ENCODE results near the gene PBLD.
"Not testable (repeated sequence)": the region's sequence is repeated elsewhere in the genome, so short reads cannot be mapped to it uniquely, and the experiment has no call there.

PBLD gene

DNA sequence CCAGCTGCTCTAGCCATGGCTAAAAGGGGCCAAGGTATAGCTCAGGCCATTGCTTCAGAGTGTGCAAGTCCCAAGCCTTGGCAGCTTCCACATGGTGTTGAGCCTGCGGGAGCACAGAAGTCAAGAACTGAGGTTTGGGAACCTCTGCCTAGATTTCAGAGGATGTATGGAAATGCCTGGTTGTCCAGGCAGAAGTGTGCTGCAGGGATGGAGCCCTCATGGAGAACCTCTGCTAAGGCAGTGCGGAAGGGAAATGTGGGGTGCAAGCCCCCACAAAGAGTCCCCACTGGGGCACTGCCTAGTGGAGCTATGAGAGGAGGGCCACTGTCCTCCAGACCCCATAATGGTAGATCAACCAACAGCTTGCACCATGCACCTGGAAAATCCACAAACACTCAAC is 54.9 kb downstream of the PBLD start:
- not testable (repeated sequence) for DNase-seq

DNA sequence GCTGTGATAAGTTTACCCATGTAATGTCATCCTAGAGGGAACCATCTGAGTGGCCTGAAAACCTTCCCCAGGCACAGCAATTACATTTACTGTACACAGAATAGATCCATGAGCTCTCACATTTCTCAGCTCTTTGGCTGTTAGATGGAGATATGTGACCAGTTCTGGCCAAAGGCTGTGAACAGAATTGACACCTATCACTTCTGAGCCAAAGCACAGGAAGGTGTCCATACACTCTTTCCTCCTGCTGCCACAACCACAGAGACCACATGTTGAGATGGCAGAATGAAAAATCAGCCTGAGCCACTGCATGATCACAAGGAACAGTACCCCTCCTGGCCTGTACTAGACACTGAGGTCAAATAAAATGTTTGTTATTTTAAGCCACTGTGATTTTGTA is 56.5 kb downstream of the PBLD start:
- no peak for DNase-seq

DNA sequence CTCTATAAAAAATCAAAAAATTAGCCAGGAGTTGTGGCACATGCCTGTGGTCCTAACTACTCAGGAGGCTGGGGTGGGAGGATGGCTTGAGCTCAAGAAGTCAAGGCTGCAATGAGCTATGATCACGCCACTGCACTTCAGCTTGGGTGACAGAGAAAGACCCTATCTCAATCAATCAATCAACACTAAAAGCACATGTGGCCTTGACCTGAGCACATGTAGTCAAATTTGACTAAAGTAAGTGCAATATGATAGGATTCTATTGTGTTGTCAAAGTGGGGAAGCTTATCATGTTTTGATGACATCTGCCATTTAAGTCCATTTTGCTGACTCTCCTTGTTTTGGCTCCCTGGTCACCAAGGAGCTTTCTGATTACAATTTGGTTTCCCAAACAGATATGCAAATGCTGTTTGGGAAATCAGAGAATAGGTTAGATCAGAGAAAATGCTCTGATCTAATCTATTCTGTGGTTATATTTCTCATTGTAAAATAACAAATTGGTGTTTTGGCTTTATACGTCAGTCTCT is 57.1 kb downstream of the PBLD start:
- DNase-seq: no peak

DNA sequence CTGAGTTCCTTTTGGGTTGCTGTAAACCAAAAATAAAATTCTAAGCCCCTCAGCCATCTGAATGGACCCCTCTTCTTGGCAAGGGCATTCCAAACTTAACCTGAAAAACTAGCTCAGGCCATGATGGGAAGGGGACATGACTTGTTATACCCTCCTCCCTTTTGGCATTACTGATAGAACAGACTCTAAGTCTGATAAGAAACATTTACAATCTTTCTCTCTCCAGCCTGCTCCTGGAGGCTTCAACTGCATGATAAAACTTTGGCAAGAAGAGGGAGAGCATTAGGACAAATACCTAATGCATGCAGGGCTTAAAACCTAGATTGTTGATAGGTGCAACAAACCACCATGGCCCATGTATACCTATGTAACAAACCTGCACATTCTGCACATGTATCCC is 59.9 kb downstream of the PBLD start:
- DNase-seq: no peak

DNA sequence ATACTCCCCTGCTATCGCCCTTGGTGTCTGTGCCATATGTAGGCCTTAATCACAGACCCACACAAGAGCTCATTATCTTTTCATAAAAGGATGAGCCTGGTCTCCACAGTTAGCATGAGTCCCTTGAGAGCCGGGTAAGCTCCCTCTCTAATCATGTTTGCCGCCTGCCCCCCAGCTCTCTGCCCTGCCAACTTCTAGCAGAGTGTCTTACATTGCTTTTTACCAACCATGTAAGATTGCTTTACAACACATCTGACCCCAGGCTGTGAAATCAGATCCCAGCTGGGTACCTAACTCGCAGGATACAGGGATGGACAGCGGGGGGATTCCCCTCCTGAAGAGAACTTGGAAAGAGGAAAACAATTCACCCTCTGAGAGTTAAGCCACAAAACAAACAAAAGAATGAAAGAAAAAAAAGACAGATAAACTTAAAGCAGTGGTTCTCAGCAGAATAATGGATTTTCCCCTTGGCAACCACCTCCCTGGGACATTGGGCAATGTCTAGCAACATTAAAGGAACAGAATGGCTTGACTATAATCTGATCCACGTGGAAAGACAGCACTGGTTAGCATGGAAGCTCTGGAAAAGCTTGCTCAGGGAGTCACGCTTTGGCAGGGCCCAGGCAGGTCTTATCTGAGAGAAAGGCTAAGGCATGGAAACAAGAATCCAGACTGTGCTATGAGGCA is 61.4 kb downstream of the PBLD start:
- no peak for DNase-seq

DNA sequence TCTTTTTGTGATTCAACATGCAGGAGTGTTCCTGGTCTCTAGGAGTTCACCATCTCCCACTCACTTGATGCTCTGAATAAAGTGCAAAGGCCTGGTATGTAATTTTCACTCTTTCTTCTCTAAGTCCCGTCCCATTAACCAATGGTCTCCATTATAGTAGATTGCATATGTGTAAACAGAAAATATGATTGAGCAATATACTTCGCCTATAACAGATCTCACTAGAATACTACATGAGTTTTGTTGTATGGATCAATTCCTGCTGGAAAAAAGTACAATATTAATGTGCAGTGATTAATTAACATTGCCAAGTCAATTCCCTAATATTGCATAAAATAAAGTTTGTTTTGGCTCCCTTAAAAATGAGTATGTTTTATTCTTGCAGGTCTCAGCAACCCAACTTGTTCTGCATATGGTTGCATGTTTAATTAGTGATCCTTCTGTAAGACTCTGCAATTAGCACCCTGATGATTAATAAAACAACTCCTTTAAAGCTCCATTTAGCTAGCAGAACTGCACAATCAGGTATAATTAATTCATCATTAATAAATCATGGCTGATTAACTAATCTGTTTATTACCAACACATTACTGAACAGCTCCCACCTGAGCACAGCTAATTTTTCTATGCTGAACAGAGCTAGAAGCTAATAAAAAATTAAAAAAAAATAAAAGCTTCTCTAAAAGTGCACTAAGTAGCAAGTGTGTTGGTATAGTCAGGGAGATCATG is 63.0 kb downstream of the PBLD start:
- DNase-seq: no peak

DNA sequence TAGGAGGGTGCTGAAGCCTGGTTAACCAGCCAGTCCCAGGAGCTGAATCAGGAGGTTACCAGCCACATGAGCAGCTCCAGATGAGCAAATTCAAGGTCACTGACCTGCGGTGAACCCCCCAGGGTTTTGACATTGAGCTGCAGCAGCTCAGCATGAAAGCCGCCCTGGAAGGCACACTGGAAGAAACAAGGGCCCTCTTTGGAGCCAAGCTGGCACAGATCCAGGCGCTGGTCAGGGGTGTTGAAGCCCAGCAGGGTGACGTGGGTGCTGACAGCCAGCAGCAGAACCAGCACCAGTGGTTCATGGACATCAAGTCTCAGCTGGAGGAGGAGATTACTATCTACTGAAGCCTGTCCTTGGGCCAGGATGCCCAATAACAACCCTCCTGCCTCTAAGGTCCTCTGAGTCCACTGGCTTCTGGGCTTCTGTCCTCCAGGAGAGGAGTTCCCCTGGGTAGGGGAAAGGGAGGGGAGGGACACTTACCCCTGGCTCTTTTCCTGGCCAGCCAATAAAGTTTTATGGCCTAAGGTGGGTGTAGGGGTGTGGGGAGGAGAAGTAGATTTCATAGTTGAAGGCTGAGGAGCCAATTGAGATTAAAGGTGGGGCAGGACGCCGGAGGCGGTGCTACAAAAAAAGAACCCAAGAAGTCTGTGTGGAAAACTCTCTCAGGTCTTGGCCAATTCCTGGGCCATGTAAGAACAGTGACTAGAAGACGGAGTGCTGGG is 71.4 kb downstream of the PBLD start:
- DNase-seq: no peak

DNA sequence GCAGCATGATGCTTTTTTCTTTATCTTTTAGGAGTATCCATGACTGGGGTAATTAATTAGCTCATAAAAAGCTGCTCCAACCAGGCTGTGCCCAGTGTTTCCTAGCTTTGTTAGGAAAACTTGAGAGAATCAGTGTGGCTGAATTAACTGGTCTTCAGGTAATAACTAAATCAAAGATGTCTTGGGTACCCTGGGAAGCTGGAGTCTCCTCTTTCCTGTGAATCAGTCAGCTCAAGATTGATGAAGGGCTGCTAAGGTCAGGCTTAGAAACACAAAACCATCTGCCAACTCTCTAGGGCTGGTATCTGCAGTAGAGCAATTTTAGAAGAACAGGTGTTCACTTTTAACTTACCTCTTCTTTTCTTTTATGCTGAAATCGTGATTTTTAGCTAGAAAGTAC is 79.4 kb downstream of the PBLD start:
- DNase-seq: no peak

DNA sequence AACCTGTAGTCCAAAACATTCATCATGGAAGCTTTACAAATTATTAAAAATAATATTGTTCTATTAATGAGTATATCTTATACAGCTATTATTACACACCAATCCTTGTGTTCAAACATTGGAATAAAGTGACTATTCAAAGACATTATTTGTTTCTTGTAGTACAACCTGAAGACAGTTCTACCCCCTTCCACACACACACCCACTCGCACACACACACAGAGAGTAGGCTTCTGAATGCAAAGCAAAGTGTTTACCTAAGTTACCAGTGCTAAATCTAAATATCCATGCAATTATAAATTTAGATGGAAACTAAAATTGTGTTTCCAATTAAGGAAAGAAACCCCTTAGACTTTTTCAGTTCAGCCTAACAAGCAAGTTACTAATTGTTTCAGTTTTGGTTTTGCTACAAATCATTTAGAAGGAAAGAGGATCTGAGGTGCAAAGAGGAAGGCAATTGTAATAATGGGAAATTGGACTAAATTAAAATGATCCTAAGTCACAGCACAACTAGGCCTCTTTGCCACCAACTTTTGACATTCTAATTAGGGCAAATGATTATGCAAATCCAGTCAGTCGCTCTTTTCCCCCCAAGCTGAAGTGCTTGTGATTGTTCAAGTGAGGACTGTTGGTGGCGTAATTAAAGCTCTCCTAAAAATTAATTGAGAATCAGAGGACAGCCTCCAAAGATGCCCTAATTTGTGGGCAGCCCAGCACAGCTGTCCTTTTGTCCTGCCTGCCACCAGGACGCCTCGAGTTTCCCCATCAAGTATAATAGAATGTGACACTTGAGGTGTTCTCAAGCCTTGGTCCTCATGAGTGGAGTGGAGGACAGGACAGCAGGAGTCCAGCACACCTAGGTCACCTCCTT is 80.9 kb downstream of the PBLD start:
- DNase-seq: no peak

DNA sequence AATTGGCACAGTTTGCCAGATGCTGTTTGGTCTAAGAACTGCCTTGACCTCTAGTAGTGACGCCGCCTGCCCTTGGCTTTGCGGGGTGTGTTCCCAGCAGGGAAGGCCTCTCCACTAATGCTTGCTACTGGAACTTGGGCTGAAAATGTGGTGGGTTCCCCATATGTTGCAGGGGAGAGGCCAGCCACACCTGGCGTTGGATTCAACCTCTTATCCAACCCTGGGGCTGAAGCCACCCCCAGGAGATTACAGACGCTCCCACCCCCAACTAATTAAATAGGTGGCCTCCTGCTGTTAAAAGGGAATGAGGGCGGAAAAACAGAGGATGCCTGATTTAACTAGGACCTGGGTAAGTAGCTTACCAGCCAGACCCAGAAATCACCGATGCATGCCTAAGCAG is 81.6 kb downstream of the PBLD start:
- no peak for DNase-seq

DNA sequence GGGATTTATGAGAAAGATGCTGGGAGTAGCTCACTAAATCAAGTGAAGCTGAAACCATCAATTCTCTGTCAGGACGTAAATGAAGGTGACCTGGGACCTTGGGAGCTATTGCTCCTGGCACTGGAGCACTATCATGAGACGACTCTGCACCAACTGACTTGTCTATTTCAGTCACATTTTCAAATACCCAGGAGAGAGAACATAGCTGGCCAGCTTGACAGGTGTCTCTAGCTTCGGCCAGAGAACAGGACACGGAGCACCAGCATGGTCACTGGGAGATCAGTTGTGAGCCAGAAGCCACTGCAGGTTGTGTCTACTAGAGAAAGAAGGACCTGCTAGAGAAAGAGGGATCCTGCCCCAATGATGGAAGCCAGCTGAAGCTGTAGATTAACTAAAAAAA is 83.4 kb downstream of the PBLD start:
- DNase-seq: no peak

DNA sequence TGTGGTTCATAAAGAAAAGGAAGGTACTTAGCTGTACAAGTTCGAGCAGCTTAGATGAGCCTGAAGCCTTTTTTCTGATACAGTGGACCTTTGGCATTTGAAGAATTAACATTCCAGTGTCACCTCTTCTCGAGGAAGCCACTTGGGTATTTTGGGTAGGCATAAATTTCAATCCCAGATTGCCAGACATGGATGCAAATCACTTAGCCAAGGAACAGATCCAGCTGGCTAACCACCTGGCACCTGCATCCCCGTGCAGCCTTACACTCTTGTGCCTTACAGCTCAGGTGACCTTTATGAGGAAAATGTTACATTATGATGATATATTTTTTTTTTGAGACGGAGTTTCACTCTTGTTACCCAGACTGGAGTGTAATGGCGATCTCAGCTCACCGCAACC is 84.8 kb downstream of the PBLD start:
- DNase-seq: no peak

DNA sequence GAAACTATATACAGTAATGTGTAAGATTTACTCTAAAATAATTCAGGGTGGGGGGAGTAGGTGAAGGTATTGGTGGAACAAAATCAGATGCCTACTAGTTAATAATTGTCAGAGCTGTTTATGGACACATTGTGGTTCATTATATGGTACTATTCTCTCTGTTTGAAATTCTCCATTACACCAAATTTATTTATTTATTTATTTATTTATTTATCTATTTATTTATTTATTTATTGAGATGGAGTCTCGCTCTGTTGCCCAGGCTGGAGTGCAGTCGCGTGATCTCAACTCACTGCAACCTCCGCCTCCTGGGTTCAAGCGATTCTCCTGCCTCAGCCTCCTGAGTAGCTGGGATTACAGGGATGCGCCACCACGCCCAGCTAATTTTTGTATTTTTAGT is 86.3 kb downstream of the PBLD start:
- DNase-seq: not testable (repeated sequence)

DNA sequence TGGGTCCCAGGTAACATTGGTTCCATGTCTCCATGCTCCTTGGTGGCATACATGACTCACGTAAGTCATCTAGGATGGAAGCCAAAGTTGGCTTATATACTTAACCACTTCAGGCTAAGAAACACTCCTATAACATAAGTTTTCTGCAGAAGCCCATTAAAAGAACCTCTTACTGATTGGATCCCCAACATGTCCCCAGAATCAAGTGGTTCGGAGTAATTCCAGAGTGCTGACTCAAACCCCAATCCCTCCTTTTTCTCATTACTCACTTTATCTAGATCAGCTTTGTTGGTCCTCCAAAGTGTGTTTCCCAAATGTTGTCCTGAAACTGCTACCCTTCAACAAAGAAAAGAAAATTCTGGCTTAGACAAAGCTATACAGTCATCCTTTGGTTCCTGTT is 90.7 kb downstream of the PBLD start:
- DNase-seq: no peak

DNA sequence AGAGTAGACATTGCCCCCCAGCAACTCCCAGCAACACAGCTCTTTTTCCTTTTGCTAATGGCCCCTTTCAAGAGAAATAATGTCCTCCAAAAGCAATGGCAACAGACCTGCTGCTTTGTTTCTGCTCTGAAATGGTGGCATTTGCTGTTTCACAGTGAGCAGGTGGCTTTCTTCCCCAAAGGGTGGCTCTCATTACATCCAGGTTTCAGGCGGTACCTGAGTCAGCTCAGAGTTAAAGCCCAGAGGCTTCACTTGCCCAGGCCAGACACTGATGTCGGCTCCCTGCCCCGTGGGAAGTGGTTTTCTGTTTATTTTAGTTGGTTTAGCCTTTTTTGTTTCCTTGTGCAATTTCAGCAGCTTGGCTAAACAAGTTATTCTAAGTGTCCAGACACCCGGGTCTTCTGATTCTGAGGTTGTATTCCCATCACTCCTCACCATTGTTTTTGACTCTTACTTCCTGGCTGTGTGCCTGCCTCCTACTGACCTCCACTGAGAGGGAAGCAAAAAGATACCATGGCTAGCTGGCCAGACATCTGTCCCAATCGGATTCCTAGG is 93.1 kb downstream of the PBLD start:
- no peak for DNase-seq

DNA sequence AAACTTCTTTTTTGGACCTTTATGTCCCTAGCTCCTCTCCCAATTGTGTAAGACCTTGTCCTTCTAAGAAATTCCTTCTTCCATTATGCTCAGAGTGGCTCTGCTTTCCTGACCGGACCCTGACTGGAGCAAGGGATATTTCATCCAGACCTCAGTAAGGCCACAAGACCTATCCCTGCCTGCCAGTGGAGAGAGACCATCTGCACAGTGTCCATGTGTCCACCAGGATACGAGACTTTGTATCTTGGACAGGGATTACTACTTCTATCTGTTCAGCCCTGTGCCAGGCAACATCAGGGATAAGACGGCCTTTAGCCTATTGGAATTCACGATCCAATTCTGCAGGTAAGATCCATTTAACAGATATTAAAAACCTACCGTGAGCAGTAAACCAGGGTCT is 93.7 kb downstream of the PBLD start:
- DNase-seq: no peak

DNA sequence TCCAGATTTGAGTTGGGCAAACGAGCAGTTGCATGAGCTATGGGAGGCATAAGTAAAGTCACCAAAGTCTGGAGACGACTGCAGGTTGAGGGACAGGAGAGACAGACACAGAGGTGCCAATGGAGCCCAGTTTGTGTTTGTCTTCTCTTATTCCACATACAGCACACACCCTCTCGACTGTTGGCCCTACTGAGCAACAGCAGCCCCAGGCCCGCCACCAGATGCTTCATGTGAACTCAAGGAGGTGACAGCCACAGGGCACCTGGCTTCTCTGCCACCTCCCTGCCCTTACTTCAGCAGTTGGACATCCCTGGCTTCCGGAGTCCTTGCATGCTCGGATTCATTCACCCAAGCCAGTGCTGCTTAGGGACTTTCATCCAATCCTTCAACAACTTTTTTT is 94.4 kb downstream of the PBLD start:
- DNase-seq: no peak

DNA sequence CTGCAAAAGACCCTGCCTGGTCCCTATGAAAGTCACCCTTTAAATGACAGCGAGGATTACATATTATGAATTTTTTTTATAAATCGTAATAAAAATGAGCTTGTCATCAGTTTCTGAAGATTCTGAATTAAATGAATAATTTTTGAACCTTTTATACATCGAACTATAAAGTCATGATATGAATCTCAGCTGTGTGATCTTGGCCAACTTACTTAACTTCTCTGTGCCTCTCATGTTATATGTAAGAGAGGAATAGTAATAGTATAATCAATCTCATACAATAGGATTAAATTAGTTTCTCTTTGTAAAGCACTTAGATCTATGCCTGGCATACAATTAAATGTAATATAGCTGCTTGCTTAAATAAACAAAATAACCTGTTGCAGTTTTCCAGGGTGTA is 95.6 kb downstream of the PBLD start:
- DNase-seq: no peak

DNA sequence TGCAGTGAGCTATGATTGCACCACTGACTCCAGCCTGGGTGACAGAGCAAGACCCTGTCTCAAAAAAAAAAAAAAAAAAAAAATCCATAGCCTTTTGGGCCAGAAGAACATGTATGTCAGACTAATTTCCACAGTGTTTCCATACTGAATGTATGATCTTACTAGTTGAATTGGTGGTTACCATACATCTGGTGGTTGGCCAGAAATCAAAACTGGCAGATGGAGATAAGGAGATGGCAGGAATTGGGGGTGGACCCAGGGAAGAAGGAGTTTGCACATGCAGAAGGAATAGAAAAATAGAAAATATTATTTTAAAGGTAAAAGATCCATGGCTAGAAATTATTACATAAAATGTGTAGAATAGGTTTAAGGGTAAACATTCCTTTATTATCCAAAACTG is 97.1 kb downstream of the PBLD start:
- no peak for DNase-seq

DNA sequence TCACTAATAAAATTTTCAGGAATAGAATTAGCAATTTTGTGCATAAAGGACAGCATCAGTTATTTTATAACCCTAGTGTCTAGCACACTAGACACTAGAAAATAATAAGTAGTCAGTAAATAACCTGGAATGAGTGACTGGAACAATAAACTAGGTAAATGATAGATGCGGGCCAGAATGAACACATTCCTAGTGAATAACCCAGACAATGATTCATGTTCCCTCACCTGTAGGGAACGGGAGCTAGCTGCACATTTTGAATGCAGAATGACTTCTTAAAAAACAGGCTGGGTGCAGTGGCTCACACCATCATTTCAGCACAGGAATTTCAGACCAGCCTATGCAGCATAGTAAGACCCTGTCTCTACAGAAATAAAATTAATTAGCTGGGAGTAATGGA is 97.6 kb downstream of the PBLD start:
- no peak for DNase-seq

DNA sequence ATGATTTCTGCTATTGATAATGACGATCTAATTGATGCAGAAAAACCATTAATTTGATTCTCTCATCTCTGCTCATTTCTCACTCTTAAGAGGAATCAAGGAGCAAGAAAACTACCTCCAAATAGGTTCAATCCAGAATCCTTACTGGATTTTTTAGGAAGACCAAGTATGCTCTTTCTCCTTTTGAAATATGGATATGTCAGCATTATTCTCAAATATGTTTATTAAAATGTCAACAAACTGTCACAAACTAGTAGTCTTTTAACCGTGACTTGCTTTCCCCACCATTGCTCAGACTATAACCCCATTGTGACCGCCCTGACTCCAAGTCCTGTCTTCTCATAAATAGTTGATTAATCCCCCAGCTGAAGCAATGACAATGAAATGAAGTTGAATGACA is 99.7 kb downstream of the PBLD start:
- no peak for DNase-seq
